ENCODE measurements around the gene TRIM71. TPM values are rescaled to one million over a fixed set of nuclear protein-coding genes. Genes with fewer than 3 reads are reported as not detected.
"Not testable (repeated sequence)": the region's sequence is repeated elsewhere in the genome, so short reads cannot be mapped to it uniquely, and the experiment has no call there.

The TRIM71 gene
- 0.52 TPM for total RNA-seq

DNA sequence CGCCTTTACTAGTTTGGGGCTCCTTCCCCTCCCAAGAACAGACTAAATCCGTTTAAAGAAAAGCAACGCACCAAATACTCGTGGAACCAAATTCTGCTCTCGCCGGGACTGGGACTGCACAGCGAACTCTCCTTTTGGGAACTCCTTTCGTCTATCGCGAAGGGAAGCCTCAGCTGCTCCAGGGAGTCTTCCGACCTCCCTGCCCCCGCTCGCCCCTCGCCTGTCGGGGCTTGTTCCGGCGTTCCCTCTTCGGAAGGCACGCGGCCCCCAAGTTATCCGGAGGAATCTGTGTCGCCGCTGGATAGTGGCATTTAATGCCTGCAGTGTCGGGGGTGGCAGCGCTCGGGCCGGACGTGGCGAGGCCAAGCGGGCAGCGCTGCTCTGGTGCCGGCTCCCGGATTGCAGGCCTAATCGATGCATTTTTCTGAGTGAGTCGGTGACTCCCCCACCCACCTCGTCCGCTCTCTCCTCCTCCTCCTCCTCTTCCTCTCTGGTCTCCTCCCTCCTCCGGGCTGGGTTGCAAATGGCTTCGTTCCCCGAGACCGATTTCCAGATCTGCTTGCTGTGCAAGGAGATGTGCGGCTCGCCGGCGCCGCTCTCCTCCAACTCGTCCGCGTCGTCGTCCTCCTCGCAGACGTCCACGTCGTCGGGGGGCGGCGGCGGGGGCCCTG lies at the start of gene TRIM71:
TSS of gene TRIM71 (plus strand) at position 440 of the 671 bp plus-strand sequence. CDS start at position 524, 84 bp downstream.
- Histone ChIP-seq H3K9ac (ENCODE audit: low read depth in 1 of 3, low read length in 3 of 3) (no peak within 1 kb of the TSS), H3K4me3 (ENCODE audit: low read length in 3 of 3) (peak within 1 kb of the TSS; percentile 38 to 52 (median 52)), H3K27ac (ENCODE audit: low read depth, low read length) (no peak within 1 kb of the TSS), H3K27me3 (ENCODE audit: control insufficient read depth in 3 of 3, insufficient read depth in 3 of 3, low read length in 3 of 3) (peaks cover 57 to 61% (median 61%) of the 10 kb centered on the region in 3 donors), H3K9me3 (ENCODE audit: control insufficient read depth in 3 of 3, low read length in 3 of 3) (no peaks in the 10 kb centered on the region), H3K4me1 (ENCODE audit: control insufficient read depth in 3 of 3, insufficient read depth in 3 of 3, low read length in 3 of 3) (peaks cover 10 to 22% (median 12%) of the 10 kb centered on the region in 3 donors), H3K36me3 (ENCODE audit: control insufficient read depth in 3 of 3, insufficient read depth in 3 of 3, low read length in 3 of 3) (no peaks in the 10 kb centered on the region)

GRCh38 chr3:32778389-32778788 lies 39.4 kb upstream of the TRIM71 start:
- H3K9ac ChIP-seq (ENCODE audit: low read depth in 1 of 3, low read length in 3 of 3): no peak overlapping the region
- H3K27ac ChIP-seq (ENCODE audit: low read depth, low read length): no peak overlapping the region
- H3K36me3 ChIP-seq (ENCODE audit: control insufficient read depth in 3 of 3, insufficient read depth in 3 of 3, low read length in 3 of 3): peaks cover 2 to 11% (median 7%) of the 10 kb centered on the region in 3 donors
- peaks cover 3 to 9% (median 4%) of the 10 kb centered on the region in 3 donors for H3K4me1 ChIP-seq (ENCODE audit: control insufficient read depth in 3 of 3, insufficient read depth in 3 of 3, low read length in 3 of 3)
- H3K4me3 ChIP-seq (ENCODE audit: low read length in 3 of 3): no peak overlapping the region
- no peaks in the 10 kb centered on the region for H3K9me3 ChIP-seq (ENCODE audit: control insufficient read depth in 3 of 3, low read length in 3 of 3)
- no peaks in the 10 kb centered on the region for H3K27me3 ChIP-seq (ENCODE audit: control insufficient read depth in 3 of 3, insufficient read depth in 3 of 3, low read length in 3 of 3)

DNA sequence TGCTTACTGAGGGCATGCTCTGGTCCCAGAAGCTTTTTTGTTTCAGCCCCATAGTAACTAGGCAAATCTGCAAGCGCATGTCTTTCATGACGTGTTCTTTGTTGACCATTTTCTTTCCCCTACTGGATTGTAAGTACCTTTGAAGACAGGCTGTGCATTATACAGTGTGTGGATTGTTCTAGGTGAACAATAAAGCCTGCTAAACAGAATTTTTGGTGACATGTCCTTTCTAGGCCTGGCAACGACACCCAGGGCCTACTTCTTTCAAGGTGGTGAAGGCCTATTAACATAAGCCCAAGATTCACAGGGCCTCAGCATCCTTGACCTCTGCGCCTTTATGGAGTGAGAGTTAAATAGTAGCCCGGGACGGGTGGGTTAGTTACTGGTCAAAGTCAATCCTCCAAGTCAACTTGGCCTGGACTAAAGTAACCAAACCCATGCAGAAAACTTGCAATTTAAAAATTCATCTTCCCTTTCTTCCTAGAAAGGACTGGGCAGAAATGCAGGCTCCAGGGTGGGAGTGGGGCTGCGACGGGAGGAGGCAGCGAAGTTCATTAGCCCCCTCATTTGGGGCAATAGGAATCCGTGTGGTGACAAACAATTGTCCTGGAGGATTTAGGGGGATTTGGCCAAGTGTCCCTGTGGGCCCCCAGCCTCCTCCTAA lies 37.6 kb upstream of the TRIM71 start:
- Histone ChIP-seq H3K4me1 (ENCODE audit: control insufficient read depth in 3 of 3, insufficient read depth in 3 of 3, low read length in 3 of 3) (peaks cover 3 to 9% (median 4%) of the 10 kb centered on the region in 3 donors), H3K9me3 (ENCODE audit: control insufficient read depth in 3 of 3, low read length in 3 of 3) (no peaks in the 10 kb centered on the region), H3K27ac (ENCODE audit: low read depth, low read length) (no peak overlapping the region), H3K36me3 (ENCODE audit: control insufficient read depth in 3 of 3, insufficient read depth in 3 of 3, low read length in 3 of 3) (peaks cover 0 to 3% (median 0%) of the 10 kb centered on the region in 3 donors), H3K9ac (ENCODE audit: low read depth in 1 of 3, low read length in 3 of 3) (peak overlapping the region in 1 of 3 donors; percentile 33), H3K4me3 (ENCODE audit: low read length in 3 of 3) (peak overlapping the region in 1 of 3 donors; percentile 93), H3K27me3 (ENCODE audit: control insufficient read depth in 3 of 3, insufficient read depth in 3 of 3, low read length in 3 of 3) (no peaks in the 10 kb centered on the region)

- Histone ChIP-seq H3K9me3 (ENCODE audit: control insufficient read depth in 3 of 3, low read length in 3 of 3) (no peaks in the 10 kb centered on the region), H3K9ac (ENCODE audit: low read depth in 1 of 3, low read length in 3 of 3) (peak overlapping the region; percentile 22 to 79 (median 53)), H3K36me3 (ENCODE audit: control insufficient read depth in 3 of 3, insufficient read depth in 3 of 3, low read length in 3 of 3) (peaks cover 0 to under 1% (median 0%) of the 10 kb centered on the region in 3 donors), H3K27me3 (ENCODE audit: control insufficient read depth in 3 of 3, insufficient read depth in 3 of 3, low read length in 3 of 3) (no peaks in the 10 kb centered on the region), H3K4me3 (ENCODE audit: low read length in 3 of 3) (peak overlapping the region; percentile 76 to 93 (median 81)), H3K27ac (ENCODE audit: low read depth, low read length) (no peak overlapping the region), H3K4me1 (ENCODE audit: control insufficient read depth in 3 of 3, insufficient read depth in 3 of 3, low read length in 3 of 3) (peaks cover 3 to 9% (median 4%) of the 10 kb centered on the region in 3 donors)
These were observed 37.0 kb upstream of the TRIM71 start for GRCh38 chr3:32780735-32781210.

DNA sequence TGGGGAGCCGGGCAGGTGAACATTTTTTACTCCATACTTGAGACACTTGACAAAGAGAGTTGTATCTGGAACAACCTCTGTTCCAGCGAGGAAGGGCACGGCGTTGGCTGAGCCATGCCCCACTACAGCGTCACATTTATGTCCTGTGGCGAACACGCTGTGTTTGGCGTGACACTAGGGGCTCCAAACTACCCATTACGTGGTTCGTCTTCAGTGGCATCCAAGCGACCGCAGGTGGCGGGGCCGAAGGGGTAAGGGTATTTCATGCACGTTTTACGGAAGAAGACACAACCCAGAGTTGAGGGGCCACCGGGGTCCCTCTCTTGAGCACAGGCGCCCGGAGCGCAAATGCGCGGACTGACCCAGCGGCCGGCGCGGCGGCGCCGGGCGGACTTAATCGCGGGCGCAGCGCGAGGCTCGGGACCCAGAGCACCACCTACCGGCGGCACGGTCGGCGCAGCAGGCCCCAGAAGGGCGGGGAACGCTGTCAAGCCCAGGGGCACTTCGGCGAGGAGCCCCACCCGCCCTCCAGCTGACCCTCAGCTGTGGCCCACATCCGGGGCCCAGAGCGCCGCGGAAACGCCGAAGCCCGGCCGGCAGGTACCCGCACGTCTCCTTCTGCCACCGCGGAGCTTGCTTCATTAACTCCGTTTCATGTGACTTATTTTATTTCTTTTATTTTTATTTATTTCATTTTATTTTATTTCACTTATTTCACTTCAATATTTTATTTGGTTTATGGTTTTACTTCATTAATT lies 36.4 kb upstream of the TRIM71 start:
- no peaks in the 10 kb centered on the region for H3K36me3 ChIP-seq (ENCODE audit: control insufficient read depth in 3 of 3, insufficient read depth in 3 of 3, low read length in 3 of 3)
- H3K27ac ChIP-seq (ENCODE audit: low read depth, low read length): no peak overlapping the region
- no peaks in the 10 kb centered on the region for H3K9me3 ChIP-seq (ENCODE audit: control insufficient read depth in 3 of 3, low read length in 3 of 3)
- peak overlapping the region; percentile 76 to 93 (median 81) for H3K4me3 ChIP-seq (ENCODE audit: low read length in 3 of 3)
- peak overlapping the region; percentile 22 to 79 (median 53) for H3K9ac ChIP-seq (ENCODE audit: low read depth in 1 of 3, low read length in 3 of 3)
- no peaks in the 10 kb centered on the region for H3K27me3 ChIP-seq (ENCODE audit: control insufficient read depth in 3 of 3, insufficient read depth in 3 of 3, low read length in 3 of 3)
- H3K4me1 ChIP-seq (ENCODE audit: control insufficient read depth in 3 of 3, insufficient read depth in 3 of 3, low read length in 3 of 3): peaks cover 3 to 9% (median 4%) of the 10 kb centered on the region in 3 donors

DNA sequence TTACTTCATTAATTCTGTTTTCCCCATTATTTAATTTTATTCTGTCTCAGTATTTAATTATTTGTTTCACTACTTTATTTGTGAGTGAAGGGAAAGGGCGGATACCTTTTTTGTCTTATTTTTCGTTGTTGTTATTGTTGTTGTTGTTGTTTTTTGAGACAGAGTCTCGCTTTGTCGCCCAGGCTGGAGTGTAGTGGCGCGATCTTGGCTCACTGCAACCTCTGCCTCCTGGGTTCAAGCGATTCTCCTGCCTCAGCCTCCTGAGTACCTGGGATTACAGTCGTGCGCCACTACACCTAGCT lies 35.9 kb upstream of the TRIM71 start:
- not testable (repeated sequence) for H3K9me3 ChIP-seq (ENCODE audit: control insufficient read depth in 3 of 3, low read length in 3 of 3); H3K27ac ChIP-seq (ENCODE audit: low read depth, low read length); H3K27me3 ChIP-seq (ENCODE audit: control insufficient read depth in 3 of 3, insufficient read depth in 3 of 3, low read length in 3 of 3); H3K9ac ChIP-seq (ENCODE audit: low read depth in 1 of 3, low read length in 3 of 3); H3K4me3 ChIP-seq (ENCODE audit: low read length in 3 of 3); H3K4me1 ChIP-seq (ENCODE audit: control insufficient read depth in 3 of 3, insufficient read depth in 3 of 3, low read length in 3 of 3); H3K36me3 ChIP-seq (ENCODE audit: control insufficient read depth in 3 of 3, insufficient read depth in 3 of 3, low read length in 3 of 3)

- Histone ChIP-seq H3K4me3 (ENCODE audit: low read length in 3 of 3) (no peak overlapping the region), H3K4me1 (ENCODE audit: control insufficient read depth in 3 of 3, insufficient read depth in 3 of 3, low read length in 3 of 3) (peaks cover 3 to 9% (median 4%) of the 10 kb centered on the region in 3 donors), H3K27me3 (ENCODE audit: control insufficient read depth in 3 of 3, insufficient read depth in 3 of 3, low read length in 3 of 3) (no peaks in the 10 kb centered on the region), H3K9me3 (ENCODE audit: control insufficient read depth in 3 of 3, low read length in 3 of 3) (no peaks in the 10 kb centered on the region), H3K27ac (ENCODE audit: low read depth, low read length) (no peak overlapping the region), H3K9ac (ENCODE audit: low read depth in 1 of 3, low read length in 3 of 3) (no peak overlapping the region), H3K36me3 (ENCODE audit: control insufficient read depth in 3 of 3, insufficient read depth in 3 of 3, low read length in 3 of 3) (no peaks in the 10 kb centered on the region)
These were observed 35.4 kb upstream of the TRIM71 start for GRCh38 chr3:32782407-32782806.

- H3K27me3 ChIP-seq (ENCODE audit: control insufficient read depth in 3 of 3, insufficient read depth in 3 of 3, low read length in 3 of 3): no peaks in the 10 kb centered on the region
- no peaks in the 10 kb centered on the region for H3K36me3 ChIP-seq (ENCODE audit: control insufficient read depth in 3 of 3, insufficient read depth in 3 of 3, low read length in 3 of 3)
- H3K27ac ChIP-seq (ENCODE audit: low read depth, low read length): no peak overlapping the region
- no peak overlapping the region for H3K9ac ChIP-seq (ENCODE audit: low read depth in 1 of 3, low read length in 3 of 3)
- H3K4me3 ChIP-seq (ENCODE audit: low read length in 3 of 3): no peak overlapping the region
- no peaks in the 10 kb centered on the region for H3K4me1 ChIP-seq (ENCODE audit: control insufficient read depth in 3 of 3, insufficient read depth in 3 of 3, low read length in 3 of 3)
- H3K9me3 ChIP-seq (ENCODE audit: control insufficient read depth in 3 of 3, low read length in 3 of 3): no peaks in the 10 kb centered on the region
These were observed 26.0 kb upstream of the TRIM71 start for GRCh38 chr3:32791833-32792232.

GRCh38 chr3:32794487-32795308 lies 23.1 kb upstream of the TRIM71 start:
- H3K9ac ChIP-seq (ENCODE audit: low read depth in 1 of 3, low read length in 3 of 3): no peak overlapping the region
- no peaks in the 10 kb centered on the region for H3K4me1 ChIP-seq (ENCODE audit: control insufficient read depth in 3 of 3, insufficient read depth in 3 of 3, low read length in 3 of 3)
- no peaks in the 10 kb centered on the region for H3K9me3 ChIP-seq (ENCODE audit: control insufficient read depth in 3 of 3, low read length in 3 of 3)
- no peak overlapping the region for H3K27ac ChIP-seq (ENCODE audit: low read depth, low read length)
- H3K4me3 ChIP-seq (ENCODE audit: low read length in 3 of 3): no peak overlapping the region
- H3K27me3 ChIP-seq (ENCODE audit: control insufficient read depth in 3 of 3, insufficient read depth in 3 of 3, low read length in 3 of 3): no peaks in the 10 kb centered on the region
- H3K36me3 ChIP-seq (ENCODE audit: control insufficient read depth in 3 of 3, insufficient read depth in 3 of 3, low read length in 3 of 3): no peaks in the 10 kb centered on the region

Data from skeletal muscle tissue (tissue), 4 donors.